IMR-90 (cell line): ENCODE measurements around the gene KRTAP10-7. TPM values are rescaled to one million over a fixed set of nuclear protein-coding genes. Genes with fewer than 3 reads are reported as not detected.

Experiments used
- ATAC-seq: fragments of 200-7000 bp; cut with Tn5 transposase; 2 replicates; pipeline ENCODE4 v1.9.1; 2020; ENCODE audit warnings: low read depth, mild to moderate bottlenecking, moderate library complexity
- BruUV-seq: library from RNA; stranded (reverse); fragments of 400-500 nt; replicated peaks from 2 replicates; lab custom pipeline; 2021; lab: Mats Ljungman, UMichigan
- CTCF ChIA-PET: fragments of 300-600 bp; formaldehyde crosslinking; extraction: SDS; loops from one replicate; lab custom pipeline; 2021; ENCODE audit warnings: antibody characterized with exemption; lab: Yijun Ruan, JAX
- POLR2A ChIA-PET: fragments of 300-600 bp; sonication (Branson Sonifier 250); formaldehyde crosslinking; loops from one replicate; lab custom pipeline; 2022; ENCODE audit warnings: antibody characterized with exemption; ENCODE audit not compliant: unreplicated experiment; lab: Charles Lee
- DNase-seq: peaks from one replicate; pipeline ENCODE4 v3.0.0; 2013
- H2AFZ ChIP-seq: replicated peaks from 2 replicates; pipeline ENCODE3; 2013; ENCODE audit warnings: low read length, mild to moderate bottlenecking; ENCODE audit not compliant: poor library complexity
- H2AK5ac ChIP-seq: 2 replicates; pipeline ENCODE4 v1.6.1; 2013; ENCODE audit warnings: low read depth, low read length, inconsistent platforms
- H2AK9ac ChIP-seq: replicated peaks from 2 replicates; pipeline ENCODE3; 2013; ENCODE audit warnings: mild to moderate bottlenecking, low read depth, low read length, moderate library complexity; ENCODE audit not compliant: poor library complexity
- H2BK120ac ChIP-seq: 2 replicates; pipeline ENCODE4 v1.6.1; 2013; ENCODE audit warnings: low read depth, low read length, inconsistent platforms
- H2BK15ac ChIP-seq: 3 replicates; pipeline ENCODE4 v1.6.1; 2013; ENCODE audit warnings: low read depth, low read length, inconsistent platforms
- H2BK20ac ChIP-seq: 2 replicates; pipeline ENCODE4 v1.6.1; 2013; ENCODE audit warnings: low read depth, mild to moderate bottlenecking, inconsistent platforms, low read length, moderate library complexity
- H2BK5ac ChIP-seq: 2 replicates; pipeline ENCODE4 v1.6.1; 2013; ENCODE audit warnings: mild to moderate bottlenecking, low read depth, low read length, inconsistent platforms; ENCODE audit not compliant: poor library complexity, severe bottlenecking
- H3K14ac ChIP-seq: replicated peaks from 2 replicates; pipeline ENCODE4 v1.6.1; 2013; ENCODE audit warnings: low read depth, low read length, inconsistent platforms
- H3K18ac ChIP-seq: 2 replicates; pipeline ENCODE4 v1.6.1; 2013; ENCODE audit warnings: low read depth, low read length, control low read depth
- H3K23ac ChIP-seq: 2 replicates; pipeline ENCODE4 v1.6.1; 2013; ENCODE audit warnings: low read depth, low read length, inconsistent platforms
- H3K27ac ChIP-seq: 2 replicates; pipeline ENCODE4 v1.5.1; 2013; ENCODE audit warnings: mild to moderate bottlenecking, control low read depth, low read length; ENCODE audit not compliant: insufficient read depth
- H3K27me3 ChIP-seq: 2 replicates; pipeline ENCODE4 v1.6.1; 2013; ENCODE audit warnings: low read length; ENCODE audit not compliant: control insufficient read depth, insufficient read depth
- H3K36me3 ChIP-seq: 2 replicates; pipeline ENCODE4 v1.6.1; 2013; ENCODE audit warnings: low read length, mixed read lengths; ENCODE audit not compliant: control insufficient read depth, insufficient read depth
- H3K4ac ChIP-seq: 2 replicates; pipeline ENCODE4 v1.6.1; 2013; ENCODE audit warnings: low read depth, low read length, inconsistent platforms
- H3K4me1 ChIP-seq: 2 replicates; pipeline ENCODE4 v1.6.1; 2013; ENCODE audit warnings: low read length, mixed read lengths; ENCODE audit not compliant: control insufficient read depth, insufficient read depth
- H3K4me2 ChIP-seq: 2 replicates; pipeline ENCODE4 v1.6.1; 2013; ENCODE audit warnings: low read depth, mild to moderate bottlenecking, control low read depth, low read length, moderate library complexity
- H3K4me3 ChIP-seq: 2 replicates; pipeline ENCODE4 v1.5.1; 2013; ENCODE audit warnings: low read depth, mild to moderate bottlenecking, control low read depth, low read length, moderate library complexity; ENCODE audit not compliant: insufficient read depth
- H3K56ac ChIP-seq: 2 replicates; pipeline ENCODE4 v1.6.1; 2013; ENCODE audit warnings: low read length, inconsistent platforms; ENCODE audit not compliant: insufficient read depth; ENCODE audit errors: extremely low read depth
- H3K79me1 ChIP-seq, 2 experiments: 2 replicates each; pipeline ENCODE4 v1.6.1; 2013; ENCODE audit warnings: low read length in 2 of 2, inconsistent platforms in 1 of 2, low read depth in 1 of 2
- H3K9ac ChIP-seq: 2 replicates; pipeline ENCODE4 v1.6.1; 2013; ENCODE audit warnings: low read depth, low read length, control low read depth
- H3K9me1 ChIP-seq: 2 replicates; pipeline ENCODE4 v1.6.1; 2013; ENCODE audit warnings: low read length, inconsistent platforms; ENCODE audit not compliant: insufficient read depth
- H3K9me3 ChIP-seq: 2 replicates; pipeline ENCODE4 v1.6.1; 2013; ENCODE audit warnings: low read length; ENCODE audit not compliant: control insufficient read depth, insufficient read depth
- H4K20me1 ChIP-seq: 2 replicates; pipeline ENCODE4 v1.6.1; 2013; ENCODE audit warnings: low read length, inconsistent platforms; ENCODE audit not compliant: insufficient read depth
- H4K5ac ChIP-seq: 2 replicates; pipeline ENCODE4 v1.6.1; 2013; ENCODE audit warnings: mild to moderate bottlenecking, low read depth, low read length, control low read depth
- H4K8ac ChIP-seq, 2 experiments: 2 replicates each; pipeline ENCODE4 v1.6.1; 2013; ENCODE audit warnings: low read depth in 2 of 2, low read length in 2 of 2, control low read depth in 1 of 2, inconsistent platforms in 1 of 2
- H4K91ac ChIP-seq: 2 replicates; pipeline ENCODE4 v1.6.1; 2013; ENCODE audit warnings: low read depth, low read length, inconsistent platforms; ENCODE audit not compliant: insufficient read depth
- CEBPB ChIP-seq: IDR thresholded peaks from 2 replicates; pipeline ENCODE4 v1.6.1; 2012; ENCODE audit warnings: low read depth, low read length, improper control_type of control experiment
- CHD1 ChIP-seq: IDR thresholded peaks from 2 replicates; pipeline ENCODE4 v1.6.1; 2012; ENCODE audit warnings: low read depth, low read length, improper control_type of control experiment
- POLR2A ChIP-seq: IDR thresholded peaks from 2 replicates; pipeline ENCODE4 v1.6.1; 2012; ENCODE audit warnings: mild to moderate bottlenecking, low read depth, low read length
- SMC3 ChIP-seq: fragments of 150-350 bp; IDR thresholded peaks from 2 replicates; pipeline ENCODE4 v1.6.1; 2016; ENCODE audit warnings: low read depth, mild to moderate bottlenecking, antibody characterized with exemption, low read length, moderate library complexity
- WGBS, 2 experiments: methylation state at CpG; one replicate each; pipeline versions ENCODE4 v1.1.5 to v1.1.7; 2013; ENCODE audit warnings: missing lambda C conversion rate in 2 of 2; ENCODE audit not compliant: insufficient read length in 1 of 2; ENCODE audit errors: extremely low coverage in 2 of 2; 5-methylcytosine and 5-hydroxymethylcytosine counted together
- dilution Hi-C: fragments of 300-500 bp; cut with HindIII; formaldehyde crosslinking; loops from one replicate; pipeline ENCODE4 v1.14.3; 2018; ENCODE audit warnings: low sequenced_read_pairs; ENCODE audit not compliant: unreplicated experiment
- in situ Hi-C: fragments of 300-500 bp; cut with MboI; formaldehyde crosslinking; loops from 3 replicates; pipeline ENCODE4 v1.14.3; 2019; ENCODE audit warnings: low sequenced_read_pairs, inconsistent platforms, mixed read lengths
- intact Hi-C: fragments of 100-400 bp; cut with micrococcal nuclease; formaldehyde crosslinking; loops from 2 replicates; pipeline ENCODE4 v1.10.0; 2022
- polyA plus RNA-seq, 3 experiments: library from polyadenylated mRNA; depleted of rRNA; stranded (reverse); fragments of >200 nt; gene quantifications; 2 replicates each; pipeline ENCODE4 v1.2.3, GENCODE V29; 2012; ENCODE audit warnings: low replicate concordance in 1 of 3
- total RNA-seq: library from RNA; depleted of rRNA; stranded (reverse); fragments of >200 nt; gene quantifications from 2 replicates; pipeline ENCODE4 v1.2.3, GENCODE V29; 2012
- TF ChIP-seq, protein P1 (sequence below): fragments of 150-350 bp; IDR thresholded peaks from 2 replicates; pipeline ENCODE4 v1.6.1; 2017; ENCODE audit warnings: mild to moderate bottlenecking, antibody characterized with exemption, low read length, low read depth
- TF ChIP-seq, protein P2 (sequence below): conservative IDR thresholded peaks from 2 replicates; pipeline ENCODE4 v1.5.1; 2012; ENCODE audit warnings: mild to moderate bottlenecking, low read depth, low read length, improper control_type of control experiment

The KRTAP10-7 gene
- total and polyA plus RNA-seq, 2 of the 4 experiments (the other 2 are of a cell fraction) = not detected

DNA sequence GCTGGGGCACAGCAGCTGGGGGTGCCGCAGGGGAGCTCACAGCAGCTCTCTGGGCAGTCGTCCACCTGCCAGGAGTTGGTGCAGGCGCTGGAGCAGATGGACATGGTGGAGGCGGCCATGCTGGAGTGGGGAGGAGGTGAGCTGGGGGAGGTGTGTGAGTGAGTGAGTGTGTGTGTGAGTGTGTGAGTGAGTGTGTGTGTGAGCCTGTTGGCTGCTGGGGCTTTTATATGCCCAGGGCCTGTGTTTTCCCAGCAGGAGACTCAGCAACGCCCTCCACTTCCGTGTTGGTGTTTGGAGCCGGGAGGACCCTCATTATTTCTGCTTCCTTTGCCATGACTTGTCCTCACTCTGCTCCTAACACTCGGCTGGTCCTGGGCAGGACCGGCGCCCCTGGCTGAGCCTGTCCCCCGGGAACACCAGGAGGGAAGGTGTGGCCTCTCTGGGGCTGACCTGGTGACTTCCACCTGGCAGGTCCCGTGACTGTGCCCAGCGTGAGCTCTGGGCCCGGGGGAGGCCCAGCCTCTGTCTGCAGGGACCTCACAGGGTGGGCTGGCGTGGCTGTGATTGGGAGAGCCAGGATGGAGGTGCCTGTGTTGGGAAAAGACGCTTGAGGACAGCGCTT is 48.9 kb upstream of the KRTAP10-7 start, which contains the start of gene KRTAP10-2:
TSS of gene KRTAP10-2 (minus strand) at position 166 of the 622 bp plus-strand sequence. CDS start at position 119, 47 bp downstream.
- no peak for ATAC-seq
- no peak within 1 kb of the TSS for H4K5ac ChIP-seq
- in situ Hi-C loops = no loop called here
- WGBS, 2 experiments = 31% methylated on average over 7 of the region's 17 CpGs; no CpG with 5 or more reads in 1 of the 2 experiments
- no peak within 1 kb of the TSS for H3K23ac ChIP-seq
- TF ChIP-seq CHD1 (no peak), CEBPB (no peak), POLR2A (no peak), SMC3 (no peak)
- TF ChIP-seq, protein P1, sequence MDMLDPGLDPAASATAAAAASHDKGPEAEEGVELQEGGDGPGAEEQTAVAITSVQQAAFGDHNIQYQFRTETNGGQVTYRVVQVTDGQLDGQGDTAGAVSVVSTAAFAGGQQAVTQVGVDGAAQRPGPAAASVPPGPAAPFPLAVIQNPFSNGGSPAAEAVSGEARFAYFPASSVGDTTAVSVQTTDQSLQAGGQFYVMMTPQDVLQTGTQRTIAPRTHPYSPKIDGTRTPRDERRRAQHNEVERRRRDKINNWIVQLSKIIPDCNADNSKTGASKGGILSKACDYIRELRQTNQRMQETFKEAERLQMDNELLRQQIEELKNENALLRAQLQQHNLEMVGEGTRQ = no peak
- TF ChIP-seq, protein P2, sequence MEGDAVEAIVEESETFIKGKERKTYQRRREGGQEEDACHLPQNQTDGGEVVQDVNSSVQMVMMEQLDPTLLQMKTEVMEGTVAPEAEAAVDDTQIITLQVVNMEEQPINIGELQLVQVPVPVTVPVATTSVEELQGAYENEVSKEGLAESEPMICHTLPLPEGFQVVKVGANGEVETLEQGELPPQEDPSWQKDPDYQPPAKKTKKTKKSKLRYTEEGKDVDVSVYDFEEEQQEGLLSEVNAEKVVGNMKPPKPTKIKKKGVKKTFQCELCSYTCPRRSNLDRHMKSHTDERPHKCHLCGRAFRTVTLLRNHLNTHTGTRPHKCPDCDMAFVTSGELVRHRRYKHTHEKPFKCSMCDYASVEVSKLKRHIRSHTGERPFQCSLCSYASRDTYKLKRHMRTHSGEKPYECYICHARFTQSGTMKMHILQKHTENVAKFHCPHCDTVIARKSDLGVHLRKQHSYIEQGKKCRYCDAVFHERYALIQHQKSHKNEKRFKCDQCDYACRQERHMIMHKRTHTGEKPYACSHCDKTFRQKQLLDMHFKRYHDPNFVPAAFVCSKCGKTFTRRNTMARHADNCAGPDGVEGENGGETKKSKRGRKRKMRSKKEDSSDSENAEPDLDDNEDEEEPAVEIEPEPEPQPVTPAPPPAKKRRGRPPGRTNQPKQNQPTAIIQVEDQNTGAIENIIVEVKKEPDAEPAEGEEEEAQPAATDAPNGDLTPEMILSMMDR = no peak
- H3K27ac ChIP-seq = no peak within 1 kb of the TSS
- no peaks in the 10 kb centered on the region for H4K20me1 ChIP-seq
- no peak within 1 kb of the TSS for H3K4me3 ChIP-seq
- no peak within 1 kb of the TSS for H2AK5ac ChIP-seq
- H3K79me1 ChIP-seq = no peaks in the 10 kb centered on the region
- H2BK20ac ChIP-seq = no peak within 1 kb of the TSS
- H2BK120ac ChIP-seq = no peak within 1 kb of the TSS
- no peak within 1 kb of the TSS for H3K56ac ChIP-seq
- no peaks in the 10 kb centered on the region for H3K4me1 ChIP-seq
- no peak within 1 kb of the TSS for H2AFZ ChIP-seq
- ChIA-PET CTCF (no interaction called here), POLR2A (no interaction called here)
- no peak within 1 kb of the TSS for H2BK5ac ChIP-seq
- H4K91ac ChIP-seq = no peak within 1 kb of the TSS
- H2AK9ac ChIP-seq = no peak within 1 kb of the TSS
- dilution Hi-C loops = no loop called here
- intact Hi-C loops = no loop called here
- no peak for DNase-seq
- peaks cover 14% of the 10 kb centered on the region for H3K27me3 ChIP-seq
- no peak within 1 kb of the TSS for H3K4ac ChIP-seq
- no peak within 1 kb of the TSS for H3K4me2 ChIP-seq
- no peaks in the 10 kb centered on the region for H3K9me1 ChIP-seq
- BruUV-seq = no TSS peak
- H3K9me3 ChIP-seq = peaks cover 2% of the 10 kb centered on the region; the same call in 1 of the 2 replicates
- no peak within 1 kb of the TSS for H3K14ac ChIP-seq
- no peak within 1 kb of the TSS for H3K18ac ChIP-seq
- no peaks in the 10 kb centered on the region for H3K36me3 ChIP-seq
- no peak within 1 kb of the TSS for H4K8ac ChIP-seq
- no peak within 1 kb of the TSS for H2BK15ac ChIP-seq
- no peak within 1 kb of the TSS for H3K9ac ChIP-seq
